GM08714 (cell line): ENCODE measurements around the gene TRAF4.

Source experiments
- H3K4me3 ChIP-seq: fragments of 200-500 bp; sonication (Bioruptor generic); 2 replicates; pipeline ENCODE4 v1.5.1; 2014; ENCODE audit warnings: mild to moderate bottlenecking, low read length, inconsistent platforms
- ZNF274 ChIP-seq: IDR thresholded peaks from 2 replicates; pipeline ENCODE4 v1.6.1; 2012; ENCODE audit warnings: mild to moderate bottlenecking, low read depth, low read length

Gene TRAF4

GRCh38 chr17:28746611-28747050, 2.8 kb downstream of the TRAF4 start:
- TF ChIP-seq ZNF274: no peak
- H3K4me3 ChIP-seq: peak overlapping the region; percentile 93; the same call in 1 of the 2 replicates

- no peak for TF ChIP-seq ZNF274
- no peak overlapping the region; the same call in 1 of the 2 replicates for H3K4me3 ChIP-seq
Measured at GRCh38 chr17:28747051-28747691, 3.4 kb downstream of the TRAF4 start.

DNA sequence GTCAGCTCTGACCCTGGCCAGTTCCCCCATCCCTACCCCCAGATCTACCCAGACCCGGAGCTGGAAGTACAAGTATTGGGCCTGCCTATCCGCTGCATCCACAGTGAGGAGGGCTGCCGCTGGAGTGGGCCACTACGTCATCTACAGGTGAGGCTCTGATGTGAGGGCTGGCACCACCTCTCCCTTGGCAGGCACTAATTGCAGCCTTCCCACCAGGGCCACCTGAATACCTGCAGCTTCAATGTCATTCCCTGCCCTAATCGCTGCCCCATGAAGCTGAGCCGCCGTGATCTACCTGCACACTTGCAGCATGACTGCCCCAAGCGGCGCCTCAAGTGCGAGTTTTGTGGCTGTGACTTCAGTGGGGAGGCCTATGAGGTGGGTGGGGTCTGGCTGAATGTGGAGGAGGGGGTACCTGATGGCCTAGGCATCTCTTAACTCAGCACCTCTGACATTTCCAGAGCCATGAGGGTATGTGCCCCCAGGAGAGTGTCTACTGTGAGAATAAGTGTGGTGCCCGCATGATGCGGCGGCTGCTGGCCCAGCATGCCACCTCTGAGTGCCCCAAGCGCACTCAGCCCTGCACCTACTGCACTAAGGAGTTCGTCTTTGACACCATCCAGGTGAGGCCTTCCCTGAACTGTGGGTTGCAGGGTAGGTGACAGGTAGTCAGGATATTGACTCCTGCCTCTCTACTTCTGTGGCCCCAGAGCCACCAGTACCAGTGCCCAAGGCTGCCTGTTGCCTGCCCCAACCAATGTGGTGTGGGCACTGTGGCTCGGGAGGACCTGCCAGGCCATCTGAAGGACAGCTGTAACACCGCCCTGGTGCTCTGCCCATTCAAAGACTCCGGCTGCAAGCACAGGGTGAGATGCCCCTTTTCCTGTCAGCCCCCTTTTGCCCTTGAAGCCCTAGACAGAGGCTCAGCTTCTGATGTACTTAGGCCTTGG, 4.3 kb downstream of the TRAF4 start:
- no peak for TF ChIP-seq ZNF274
- H3K4me3 ChIP-seq: no peak overlapping the region

DNA sequence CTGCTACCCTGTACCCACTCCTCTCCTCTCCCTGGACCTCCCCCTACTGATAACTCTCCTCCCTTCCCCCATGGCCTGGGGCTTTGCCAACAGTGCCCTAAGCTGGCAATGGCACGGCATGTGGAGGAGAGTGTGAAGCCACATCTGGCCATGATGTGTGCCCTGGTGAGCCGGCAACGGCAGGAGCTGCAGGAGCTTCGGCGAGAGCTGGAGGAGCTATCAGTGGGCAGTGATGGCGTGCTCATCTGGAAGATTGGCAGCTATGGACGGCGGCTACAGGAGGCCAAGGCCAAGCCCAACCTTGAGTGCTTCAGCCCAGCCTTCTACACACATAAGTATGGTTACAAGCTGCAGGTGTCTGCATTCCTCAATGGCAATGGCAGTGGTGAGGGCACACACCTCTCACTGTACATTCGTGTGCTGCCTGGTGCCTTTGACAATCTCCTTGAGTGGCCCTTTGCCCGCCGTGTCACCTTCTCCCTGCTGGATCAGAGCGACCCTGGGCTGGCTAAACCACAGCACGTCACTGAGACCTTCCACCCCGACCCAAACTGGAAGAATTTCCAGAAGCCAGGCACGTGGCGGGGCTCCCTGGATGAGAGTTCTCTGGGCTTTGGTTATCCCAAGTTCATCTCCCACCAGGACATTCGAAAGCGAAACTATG, 5.2 kb downstream of the TRAF4 start:
- no peak for TF ChIP-seq ZNF274

GRCh38 chr17:28749516-28750177, 5.8 kb downstream of the TRAF4 start:
- H3K4me3 ChIP-seq: no peak overlapping the region

More for the DNA sequence above, 5.2 kb downstream of the TRAF4 start:
- no peak overlapping the region for H3K4me3 ChIP-seq

GRCh38 chr17:28750178-28751047, 6.6 kb downstream of the TRAF4 start:
- no peak overlapping the region for H3K4me3 ChIP-seq
- TF ChIP-seq ZNF274: no peak

More at GRCh38 chr17:28749516-28750177, 5.8 kb downstream of the TRAF4 start:
- TF ChIP-seq ZNF274: no peak

- no peak overlapping the region for H3K4me3 ChIP-seq
- no peak for TF ChIP-seq ZNF274
Measured at GRCh38 chr17:28751600-28752366, 8.0 kb downstream of the TRAF4 start.

DNA sequence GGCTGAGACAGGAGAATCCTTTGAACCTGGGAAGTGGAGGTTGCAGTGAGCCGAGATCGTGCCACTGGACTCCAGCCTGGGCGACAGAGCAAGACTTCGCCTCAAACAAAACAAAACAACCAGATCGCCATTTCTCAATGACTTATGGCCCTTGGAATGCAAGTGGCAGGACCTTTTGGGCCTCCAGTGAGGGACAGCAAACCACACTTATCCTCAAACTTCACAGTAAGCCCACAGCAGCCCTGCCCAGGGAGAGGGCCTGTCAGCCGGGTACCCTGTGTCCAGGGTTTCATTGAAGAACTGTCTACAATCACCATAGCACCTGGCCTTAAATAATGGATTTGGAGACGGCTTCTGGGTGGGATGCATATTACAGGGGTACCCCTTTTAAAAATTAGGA, 11.7 kb downstream of the TRAF4 start:
- no peak overlapping the region for H3K4me3 ChIP-seq
- TF ChIP-seq ZNF274: no peak

- no peak for TF ChIP-seq ZNF274
- H3K4me3 ChIP-seq: no peak overlapping the region
Measured at GRCh38 chr17:28756049-28756804, 12.4 kb downstream of the TRAF4 start.

DNA sequence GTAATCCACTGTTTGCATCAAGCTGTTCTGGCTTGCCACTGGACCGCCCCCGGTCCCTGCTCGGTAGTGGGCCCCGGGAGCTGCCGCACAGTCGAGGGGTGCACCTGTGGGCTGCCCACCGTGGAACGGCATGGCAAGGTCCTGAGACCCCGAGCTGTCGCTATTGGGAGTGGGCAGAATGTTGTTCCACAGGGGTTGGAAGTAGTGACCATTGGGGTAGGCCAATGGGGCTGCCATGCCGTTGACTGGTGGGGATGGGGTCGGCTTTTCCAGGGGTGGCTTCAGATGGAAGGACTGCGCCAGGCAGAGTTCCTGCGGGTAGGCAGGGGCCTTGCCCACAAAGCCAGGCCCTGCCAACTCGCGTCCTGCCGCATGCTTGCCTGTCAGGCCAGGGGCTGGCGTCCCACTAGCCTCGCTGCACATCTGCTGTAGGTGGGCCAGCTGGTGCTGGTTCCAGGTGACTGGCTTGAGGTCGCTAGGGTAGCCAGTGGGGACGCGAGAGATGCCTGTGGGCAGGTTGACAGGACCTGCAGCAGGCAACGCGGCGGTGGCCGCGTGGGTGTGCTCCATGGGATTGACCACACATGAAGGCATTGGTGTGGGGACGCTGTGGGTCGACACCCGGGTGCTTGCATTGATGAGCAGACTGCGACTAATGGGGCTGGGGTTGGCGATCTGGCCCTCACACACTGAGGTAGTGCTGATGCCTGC, 14.8 kb downstream of the TRAF4 start:
- no peak for TF ChIP-seq ZNF274

DNA sequence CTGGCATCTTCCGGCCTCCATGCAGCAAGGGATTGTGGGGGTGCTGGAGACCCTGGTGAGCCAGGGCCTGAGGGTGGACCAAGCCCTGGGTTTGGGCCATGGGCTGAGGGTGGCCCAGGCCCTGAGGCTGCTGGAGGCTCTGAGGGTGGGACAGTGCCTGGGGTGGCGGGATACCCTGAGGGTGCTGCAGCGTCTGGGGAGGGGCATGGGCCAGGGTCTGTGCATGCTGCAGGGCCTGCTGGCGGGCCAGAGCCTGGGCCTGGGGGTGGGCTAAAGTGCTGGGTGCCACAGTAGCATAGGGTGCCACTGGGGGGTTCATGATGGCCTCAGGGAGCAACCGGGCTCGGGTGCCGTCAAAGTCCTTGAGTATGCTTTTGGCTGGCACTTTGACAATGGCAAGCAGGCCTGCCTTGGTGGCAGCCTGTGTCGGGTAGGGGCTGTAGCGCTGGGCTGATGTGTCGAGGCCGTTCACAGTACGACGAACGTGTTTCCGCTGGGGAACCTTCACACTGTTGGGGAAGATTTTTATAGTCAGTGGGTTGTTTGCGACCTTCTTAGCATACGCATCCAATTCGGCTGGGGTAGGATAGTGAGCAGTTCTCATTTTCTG, 15.6 kb downstream of the TRAF4 start:
- no peak overlapping the region for H3K4me3 ChIP-seq
- no peak for TF ChIP-seq ZNF274

More for the DNA sequence above, 14.8 kb downstream of the TRAF4 start:
- no peak overlapping the region for H3K4me3 ChIP-seq
